HEK293T (cell line): ENCODE measurements around the gene KCNJ1.

Experiments
- CTCF ChIA-PET: fragments of 350-600 bp; formaldehyde crosslinking; extraction: SDS; loops from one replicate; lab custom pipeline; 2021; ENCODE audit warnings: antibody characterized with exemption, inconsistent platforms; lab: Yijun Ruan, JAX
- POLR2A ChIA-PET: fragments of 350-600 bp; formaldehyde crosslinking; extraction: SDS; loops from one replicate; lab custom pipeline; 2020; ENCODE audit warnings: antibody characterized with exemption, inconsistent platforms; lab: Yijun Ruan, JAX
- DNase-seq: peaks from one replicate; pipeline ENCODE4 v3.0.0; 2012; ENCODE audit warnings: mixed read lengths; ENCODE audit errors: extremely low spot score
- ARNT ChIP-seq: fragments of 450-650 bp; IDR thresholded peaks from 2 replicates; pipeline ENCODE4 v1.6.1; 2017; ENCODE audit warnings: mild to moderate bottlenecking
- BHLHE40 ChIP-seq: fragments of 450-650 bp; IDR thresholded peaks from 2 replicates; pipeline ENCODE4 v1.6.1; 2016; ENCODE audit warnings: mild to moderate bottlenecking, moderate library complexity, borderline replicate concordance
- CTBP1 ChIP-seq: fragments of 450-650 bp; IDR thresholded peaks from 2 replicates; pipeline ENCODE4 v1.6.1; 2016; ENCODE audit warnings: borderline replicate concordance
- ELF4 ChIP-seq: fragments of 450-650 bp; IDR thresholded peaks from 2 replicates; pipeline ENCODE4 v1.6.1; 2017; ENCODE audit warnings: antibody characterized with exemption
- FOXA1 ChIP-seq: fragments of 450-650 bp; IDR thresholded peaks from 2 replicates; pipeline ENCODE4 v1.6.1; 2016; ENCODE audit warnings: mild to moderate bottlenecking
- FOXK2 ChIP-seq: fragments of 450-650 bp; IDR thresholded peaks from 2 replicates; pipeline ENCODE4 v1.6.1; 2016; ENCODE audit warnings: mild to moderate bottlenecking
- FOXM1 ChIP-seq: fragments of 450-650 bp; IDR thresholded peaks from 2 replicates; pipeline ENCODE4 v1.6.1; 2017; ENCODE audit warnings: mild to moderate bottlenecking, borderline replicate concordance
- HDGF ChIP-seq: fragments of 450-650 bp; IDR thresholded peaks from 2 replicates; pipeline ENCODE4 v1.6.1; 2017; ENCODE audit warnings: antibody characterized with exemption, borderline replicate concordance
- L3MBTL2 ChIP-seq: fragments of 450-650 bp; conservative IDR thresholded peaks from 2 replicates; pipeline ENCODE4 v1.6.1; 2016; ENCODE audit warnings: mild to moderate bottlenecking
- LEF1 ChIP-seq: fragments of 450-650 bp; IDR thresholded peaks from 2 replicates; pipeline ENCODE4 v1.6.1; 2017; ENCODE audit warnings: mild to moderate bottlenecking, borderline replicate concordance
- NFRKB ChIP-seq: fragments of 450-650 bp; IDR thresholded peaks from 2 replicates; pipeline ENCODE4 v1.6.1; 2016; ENCODE audit warnings: mild to moderate bottlenecking, moderate library complexity
- SP1 ChIP-seq: fragments of 450-650 bp; IDR thresholded peaks from 2 replicates; pipeline ENCODE4 v1.6.1; 2017
- SUZ12 ChIP-seq: fragments of 450-650 bp; IDR thresholded peaks from 2 replicates; pipeline ENCODE4 v1.6.1; 2016; ENCODE audit warnings: mild to moderate bottlenecking
- TARDBP ChIP-seq: fragments of 450-650 bp; IDR thresholded peaks from 2 replicates; pipeline ENCODE4 v1.6.1; 2016
- ZNF384 ChIP-seq: fragments of 450-650 bp; IDR thresholded peaks from 2 replicates; pipeline ENCODE4 v1.6.1; 2016
- TF ChIP-seq, protein P1 (sequence below): fragments of 450-650 bp; IDR thresholded peaks from 2 replicates; pipeline ENCODE4 v1.6.1; 2016

KCNJ1 gene

DNA sequence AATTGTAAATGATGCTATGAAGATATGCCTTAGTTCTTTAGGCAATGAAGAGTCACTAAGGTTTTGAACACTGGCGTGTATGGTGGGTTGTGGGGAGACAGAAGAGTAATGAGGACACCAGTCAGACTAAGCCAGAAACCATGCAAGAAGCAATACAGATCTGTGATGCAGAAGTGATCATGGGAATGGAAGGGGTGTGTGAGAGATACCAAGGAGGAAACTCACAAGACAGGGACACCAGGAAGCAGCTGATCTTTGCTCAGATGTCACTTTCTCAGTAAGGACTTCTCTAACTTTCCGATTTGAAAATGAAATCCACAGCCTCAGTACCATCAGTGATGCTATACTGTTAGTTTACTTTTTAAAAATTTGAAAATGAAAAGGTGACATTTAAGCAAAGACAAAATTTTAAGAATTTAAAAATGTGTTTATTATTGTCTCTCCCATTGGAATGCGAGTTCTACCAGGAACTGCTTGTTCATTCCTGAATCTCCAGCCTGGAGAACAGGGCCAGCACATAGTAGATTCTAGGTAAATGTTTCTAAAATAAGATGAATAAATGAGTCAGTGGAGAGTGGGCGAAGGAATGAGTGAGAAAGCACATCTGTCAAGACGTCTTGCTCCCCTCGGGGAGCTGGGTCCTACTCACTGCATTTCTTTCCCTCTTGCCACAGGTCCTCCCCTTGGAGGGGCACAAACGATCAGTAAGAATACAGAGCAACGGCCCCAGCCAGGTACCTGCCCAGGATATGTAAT is 60.4 kb downstream of the KCNJ1 start:
- ChIA-PET CTCF (no interaction called here), POLR2A (no interaction called here)
- no peak for DNase-seq
- no peak for TF ChIP-seq ZNF384
- TF ChIP-seq FOXK2, result no peak
- TF ChIP-seq, protein P1, sequence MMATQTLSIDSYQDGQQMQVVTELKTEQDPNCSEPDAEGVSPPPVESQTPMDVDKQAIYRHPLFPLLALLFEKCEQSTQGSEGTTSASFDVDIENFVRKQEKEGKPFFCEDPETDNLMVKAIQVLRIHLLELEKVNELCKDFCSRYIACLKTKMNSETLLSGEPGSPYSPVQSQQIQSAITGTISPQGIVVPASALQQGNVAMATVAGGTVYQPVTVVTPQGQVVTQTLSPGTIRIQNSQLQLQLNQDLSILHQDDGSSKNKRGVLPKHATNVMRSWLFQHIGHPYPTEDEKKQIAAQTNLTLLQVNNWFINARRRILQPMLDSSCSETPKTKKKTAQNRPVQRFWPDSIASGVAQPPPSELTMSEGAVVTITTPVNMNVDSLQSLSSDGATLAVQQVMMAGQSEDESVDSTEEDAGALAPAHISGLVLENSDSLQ, result no peak
- no peak for TF ChIP-seq SUZ12
- TF ChIP-seq ARNT, result no peak
- TF ChIP-seq BHLHE40, result no peak
- TF ChIP-seq SP1, result no peak
- no peak for TF ChIP-seq ELF4
- TF ChIP-seq CTBP1, result no peak

DNA sequence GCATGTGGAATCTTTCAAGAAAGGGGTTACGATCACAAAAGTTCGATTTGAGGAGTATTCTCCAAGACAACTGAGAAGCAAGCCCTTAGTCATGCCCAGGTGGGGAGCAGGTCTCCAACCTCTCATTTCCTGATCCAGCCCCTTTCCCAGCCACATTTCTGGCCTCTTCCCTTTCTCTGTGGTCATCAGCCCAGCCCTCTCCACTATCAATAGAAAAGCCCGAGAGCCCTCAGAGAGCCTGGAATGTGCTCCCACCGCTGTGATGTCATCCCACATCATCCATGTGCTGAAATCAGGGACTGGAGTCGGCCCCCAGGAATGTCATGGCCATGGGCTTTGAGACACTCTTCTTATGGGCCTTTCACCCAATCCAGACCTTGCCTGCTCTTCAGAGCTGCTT is 62.6 kb downstream of the KCNJ1 start:
- ChIA-PET POLR2A (no interaction called here), CTCF (no interaction called here)
- no peak for DNase-seq
- TF ChIP-seq L3MBTL2, result no peak
- TF ChIP-seq, protein P1, result no peak
- TF ChIP-seq ELF4, result no peak
- no peak for TF ChIP-seq LEF1

DNA sequence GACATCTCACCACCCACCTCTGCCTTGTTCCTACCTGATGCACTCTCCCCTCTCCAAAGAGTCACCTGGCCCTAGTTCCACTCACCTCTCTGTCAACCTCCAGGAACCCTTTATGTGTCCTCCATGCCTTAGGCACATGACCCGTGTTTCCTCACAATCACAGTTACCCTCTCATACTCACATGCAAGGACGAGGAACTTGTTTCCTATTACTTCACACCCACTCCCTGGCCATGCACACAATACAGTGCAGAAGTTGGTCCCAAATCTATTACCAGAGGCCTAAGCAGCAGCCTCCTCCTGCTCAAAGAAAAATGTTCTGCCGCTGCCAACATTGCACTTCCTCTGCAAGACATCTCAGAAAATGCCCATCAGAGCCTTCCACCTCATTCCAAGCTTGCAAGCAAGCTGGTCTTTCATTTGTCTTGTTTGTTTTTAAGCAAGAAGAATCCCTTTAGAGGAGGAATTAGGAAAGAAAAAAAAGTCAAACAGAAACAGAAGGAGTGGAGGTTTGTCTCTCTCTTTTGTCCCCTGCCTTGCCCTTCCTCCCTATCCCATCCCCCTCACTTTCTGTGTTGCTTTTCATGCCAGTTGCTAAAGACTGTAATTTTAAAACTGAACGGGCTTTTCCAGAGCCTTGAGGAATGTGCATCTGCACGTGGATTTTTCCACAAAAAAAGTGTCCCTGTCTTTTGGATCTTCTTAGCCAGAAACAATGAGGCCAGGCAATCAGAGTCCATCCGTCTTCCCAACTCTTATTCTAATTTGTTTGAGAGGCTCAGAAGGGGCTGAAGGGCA is 63.4 kb downstream of the KCNJ1 start:
- ChIA-PET CTCF (interaction anchor here (0.7 kb wide), 1 partner anchor 9 kb away, joined by 3 read pairs; no protein-coding TSS in a partner anchor), POLR2A (no interaction called here)
- no peak for DNase-seq
- TF ChIP-seq LEF1 (no peak), ARNT (no peak), ELF4 (no peak), SUZ12 (no peak), SP1 (no peak), TARDBP (no peak), BHLHE40 (no peak), CTBP1 (no peak), HDGF (no peak), ZNF384 (no peak), NFRKB (no peak), L3MBTL2 (no peak)
- TF ChIP-seq, protein P1, result no peak

DNA sequence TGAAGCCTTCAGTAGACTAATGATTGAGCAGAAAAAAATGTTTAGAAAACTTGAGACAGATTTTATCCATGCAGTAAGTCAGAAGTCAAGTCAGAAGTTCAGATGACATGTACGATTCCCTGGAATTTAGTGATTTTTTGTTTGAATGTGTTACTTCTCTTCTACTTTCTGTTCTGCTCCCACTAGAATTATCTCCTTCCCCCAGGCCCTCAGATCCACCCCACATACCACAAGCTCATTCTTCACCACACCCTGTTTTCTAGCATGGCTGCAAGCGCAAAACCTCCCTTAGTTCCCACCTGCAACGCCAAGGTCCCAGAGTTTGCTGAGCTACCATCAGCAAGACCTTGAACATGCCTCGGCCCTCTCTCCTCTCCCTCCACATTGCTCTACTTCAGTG is 64.1 kb downstream of the KCNJ1 start:
- ChIA-PET CTCF (interaction anchor here (0.7 to 1.0 kb wide), 2 partner anchors 10 to 24 kb away, joined by 3 read pairs; no protein-coding TSS in a partner anchor), POLR2A (no interaction called here)
- DNase-seq, result no peak
- TF ChIP-seq FOXA1 (no peak), ELF4 (no peak)
- TF ChIP-seq, protein P1, result no peak

DNA sequence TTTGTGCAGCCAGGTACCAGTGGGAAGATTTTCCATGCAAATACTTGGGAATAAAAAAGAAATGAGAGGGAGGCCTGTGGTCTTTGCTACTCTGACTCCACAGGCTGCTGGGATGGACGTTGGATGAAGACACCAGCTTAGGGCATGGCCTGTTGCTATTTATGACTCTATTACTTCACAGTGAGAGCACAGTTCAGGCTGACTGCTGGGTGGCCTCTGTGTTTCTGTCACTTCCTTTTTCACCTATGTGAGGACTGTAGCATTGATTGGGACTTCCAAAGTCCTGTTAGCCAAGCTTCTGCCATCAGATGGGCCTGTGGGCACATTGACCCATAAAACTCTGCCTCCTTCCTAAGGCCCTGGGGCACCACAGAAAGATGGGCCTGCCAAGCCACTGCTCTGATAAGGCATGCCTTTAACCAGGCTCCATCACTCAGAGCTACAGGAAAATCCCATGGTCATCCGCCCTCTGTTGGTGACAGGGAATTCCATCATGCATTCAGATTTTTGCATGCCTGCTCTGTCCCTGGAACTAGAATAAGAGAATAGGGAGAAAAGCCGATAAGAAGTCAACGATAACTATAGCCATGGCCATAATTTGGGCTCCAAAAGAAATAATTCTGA is 64.6 kb downstream of the KCNJ1 start:
- POLR2A ChIA-PET, result no interaction called here
- CTCF ChIA-PET, result interaction anchor here (1.0 kb wide), 1 partner anchor 24 kb away, joined by 3 read pairs; no protein-coding TSS in a partner anchor
- peak; percentile 64 for DNase-seq
- no peak for TF ChIP-seq LEF1
- TF ChIP-seq FOXA1, result no peak
- TF ChIP-seq HDGF, result no peak
- no peak for TF ChIP-seq ELF4
- no peak for TF ChIP-seq CTBP1
- TF ChIP-seq SUZ12, result no peak
- TF ChIP-seq, protein P1, result no peak
- TF ChIP-seq L3MBTL2, result no peak
- TF ChIP-seq TARDBP, result no peak
- TF ChIP-seq FOXM1, result no peak
- TF ChIP-seq ARNT, result no peak
- TF ChIP-seq FOXK2, result no peak
- no peak for TF ChIP-seq NFRKB
